ENCODE measurements around the gene ADRA2B.

ADRA2B gene

GRCh38 chr2:96153291-96153713 lies 36.9 kb upstream of the ADRA2B start:
- H2AFZ ChIP-seq (ENCODE audit: low read length), result no peak overlapping the region
- H3K9me2 ChIP-seq (replicated peaks; ENCODE audit: low read depth, low read length), result no peaks in the 10 kb centered on the region
- no peak overlapping the region for H3K9ac ChIP-seq (ENCODE audit: low read depth, low read length, poor library complexity, severe bottlenecking)
- H3F3A ChIP-seq (ENCODE audit: low read depth), result no peaks in the 10 kb centered on the region
- no peaks in the 10 kb centered on the region for H4K20me1 ChIP-seq (ENCODE audit: insufficient read depth, low read length, poor library complexity, severe bottlenecking)
- H3K4me3 ChIP-seq (ENCODE audit: low read length, poor library complexity, severe bottlenecking), result no peak overlapping the region
- H3K9me3 ChIP-seq (ENCODE audit: insufficient read depth, low read depth, low read length), result no peaks in the 10 kb centered on the region
- no peaks in the 10 kb centered on the region for H3K36me3 ChIP-seq (ENCODE audit: insufficient read depth, low read length)
- peaks cover 34% of the 10 kb centered on the region for H3K4me1 ChIP-seq (ENCODE audit: insufficient read depth, low read length, poor library complexity, severe bottlenecking)
- TF ChIP-seq EZH2phosphoT487 (IDR thresholded peaks at IDR 0.05; ENCODE audit: borderline replicate concordance) (no peak), CTCF (conservative IDR thresholded peaks at IDR 0.05; ENCODE audit: low read length) (no peak)
- H3K27me3 ChIP-seq (ENCODE audit: insufficient read depth, low read length, poor library complexity, severe bottlenecking), result no peaks in the 10 kb centered on the region
- H3K4me2 ChIP-seq (ENCODE audit: low read depth, low read length, poor library complexity, severe bottlenecking), result no peak overlapping the region
- H3K79me2 ChIP-seq (ENCODE audit: insufficient read depth, low read length), result no peaks in the 10 kb centered on the region

- Histone ChIP-seq H2AFZ (ENCODE audit: low read length) (no peak overlapping the region), H3K79me2 (ENCODE audit: insufficient read depth, low read length) (no peaks in the 10 kb centered on the region), H4K20me1 (ENCODE audit: insufficient read depth, low read length, poor library complexity, severe bottlenecking) (no peaks in the 10 kb centered on the region), H3K9ac (ENCODE audit: low read depth, low read length, poor library complexity, severe bottlenecking) (no peak overlapping the region), H3F3A (ENCODE audit: low read depth) (no peaks in the 10 kb centered on the region), H3K9me3 (ENCODE audit: insufficient read depth, low read depth, low read length) (no peaks in the 10 kb centered on the region), H3K27me3 (ENCODE audit: insufficient read depth, low read length, poor library complexity, severe bottlenecking) (no peaks in the 10 kb centered on the region), H3K36me3 (ENCODE audit: insufficient read depth, low read length) (no peaks in the 10 kb centered on the region), H3K9me2 (replicated peaks; ENCODE audit: low read depth, low read length) (no peaks in the 10 kb centered on the region), H3K4me1 (ENCODE audit: insufficient read depth, low read length, poor library complexity, severe bottlenecking) (peaks cover 40% of the 10 kb centered on the region), H3K4me2 (ENCODE audit: low read depth, low read length, poor library complexity, severe bottlenecking) (no peak overlapping the region), H3K4me3 (ENCODE audit: low read length, poor library complexity, severe bottlenecking) (no peak overlapping the region)
- no peak for TF ChIP-seq EZH2phosphoT487 (IDR thresholded peaks at IDR 0.05; ENCODE audit: borderline replicate concordance)
- TF ChIP-seq CTCF (conservative IDR thresholded peaks at IDR 0.05; ENCODE audit: low read length), result no peak
Measured at GRCh38 chr2:96152304-96153161, 36.2 kb upstream of the ADRA2B start.

- TF ChIP-seq EZH2phosphoT487 (IDR thresholded peaks at IDR 0.05; ENCODE audit: borderline replicate concordance) (no peak), CTCF (conservative IDR thresholded peaks at IDR 0.05; ENCODE audit: low read length) (no peak)
- H2AFZ ChIP-seq (ENCODE audit: low read length), result no peak overlapping the region
- no peak overlapping the region for H3K9ac ChIP-seq (ENCODE audit: low read depth, low read length, poor library complexity, severe bottlenecking)
- H3K4me3 ChIP-seq (ENCODE audit: low read length, poor library complexity, severe bottlenecking), result no peak overlapping the region
- H3K4me2 ChIP-seq (ENCODE audit: low read depth, low read length, poor library complexity, severe bottlenecking), result no peak overlapping the region
- H3F3A ChIP-seq (ENCODE audit: low read depth), result no peaks in the 10 kb centered on the region
- no peaks in the 10 kb centered on the region for H3K79me2 ChIP-seq (ENCODE audit: insufficient read depth, low read length)
- H3K9me3 ChIP-seq (ENCODE audit: insufficient read depth, low read depth, low read length), result no peaks in the 10 kb centered on the region
- no peaks in the 10 kb centered on the region for H3K36me3 ChIP-seq (ENCODE audit: insufficient read depth, low read length)
- peaks cover 41% of the 10 kb centered on the region for H3K4me1 ChIP-seq (ENCODE audit: insufficient read depth, low read length, poor library complexity, severe bottlenecking)
- no peaks in the 10 kb centered on the region for H3K27me3 ChIP-seq (ENCODE audit: insufficient read depth, low read length, poor library complexity, severe bottlenecking)
- no peaks in the 10 kb centered on the region for H4K20me1 ChIP-seq (ENCODE audit: insufficient read depth, low read length, poor library complexity, severe bottlenecking)
- no peaks in the 10 kb centered on the region for H3K9me2 ChIP-seq (replicated peaks; ENCODE audit: low read depth, low read length)
Measured at GRCh38 chr2:96151595-96152303, 35.4 kb upstream of the ADRA2B start.
